Mucosa of rectum (tissue), 2 donors: ENCODE measurements around the gene NPAS3.

Source experiments
- H3K27ac ChIP-seq, 2 donors: one replicate each; pipeline ENCODE4 v1.7.0; 2013; ENCODE audit warnings: inconsistent platforms in 2 of 2, low read depth in 2 of 2, low read length in 2 of 2
- H3K27me3 ChIP-seq, 2 donors: one replicate each; pipeline ENCODE4 v1.7.0; 2013; ENCODE audit warnings: low read length in 2 of 2; ENCODE audit not compliant: control insufficient read depth in 2 of 2, insufficient read depth in 2 of 2
- H3K36me3 ChIP-seq, 2 donors: one replicate each; pipeline ENCODE4 v1.7.0; 2013; ENCODE audit warnings: low read length in 2 of 2; ENCODE audit not compliant: control insufficient read depth in 2 of 2, insufficient read depth in 2 of 2
- H3K4me1 ChIP-seq, 2 donors: one replicate each; pipeline ENCODE4 v1.7.0; 2013; ENCODE audit warnings: low read length in 2 of 2, mild to moderate bottlenecking in 1 of 2; ENCODE audit not compliant: control insufficient read depth in 2 of 2, insufficient read depth in 2 of 2
- H3K4me3 ChIP-seq, 2 donors: one replicate each; pipeline ENCODE4 v1.7.0; 2013; ENCODE audit warnings: low read length in 2 of 2
- H3K9ac ChIP-seq, 2 donors: one replicate each; pipeline ENCODE4 v1.7.0; 2013; ENCODE audit warnings: low read length in 2 of 2, low read depth in 1 of 2, mild to moderate bottlenecking in 1 of 2
- H3K9me3 ChIP-seq, 2 donors: one replicate each; pipeline ENCODE4 v1.7.0; 2013; ENCODE audit warnings: low read length in 2 of 2; ENCODE audit not compliant: control insufficient read depth in 2 of 2
- donor health status: healthy.
- donor health status: Normal muscosa, but diverticular disease.

Gene NPAS3

DNA sequence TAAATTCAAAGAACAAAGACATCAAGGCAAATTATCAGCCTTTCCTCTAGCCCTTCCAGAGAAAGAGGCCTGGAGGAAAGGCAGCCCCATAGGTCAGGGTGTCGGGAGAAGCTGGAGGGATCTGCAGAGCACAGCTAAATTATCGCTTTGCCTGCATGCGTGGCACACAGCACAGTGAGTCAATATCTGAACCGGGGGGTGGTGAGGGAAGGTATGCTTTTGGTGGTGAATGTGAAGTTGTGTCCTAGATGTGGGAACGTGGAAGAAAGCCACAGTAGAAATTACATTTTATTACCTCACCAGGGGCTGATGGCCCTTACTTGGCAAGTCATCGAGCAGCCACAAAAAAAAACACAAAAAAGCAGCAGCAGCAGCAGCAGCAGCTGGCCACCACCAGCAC lies 769.0 kb downstream of the NPAS3 start:
- Histone ChIP-seq H3K9ac (no peak overlapping the region), H3K27ac (no peak overlapping the region), H3K9me3 (no peaks in the 10 kb centered on the region), H3K4me3 (no peak overlapping the region), H3K36me3 (no peaks in the 10 kb centered on the region), H3K4me1 (no peaks in the 10 kb centered on the region), H3K27me3 (no peaks in the 10 kb centered on the region)

DNA sequence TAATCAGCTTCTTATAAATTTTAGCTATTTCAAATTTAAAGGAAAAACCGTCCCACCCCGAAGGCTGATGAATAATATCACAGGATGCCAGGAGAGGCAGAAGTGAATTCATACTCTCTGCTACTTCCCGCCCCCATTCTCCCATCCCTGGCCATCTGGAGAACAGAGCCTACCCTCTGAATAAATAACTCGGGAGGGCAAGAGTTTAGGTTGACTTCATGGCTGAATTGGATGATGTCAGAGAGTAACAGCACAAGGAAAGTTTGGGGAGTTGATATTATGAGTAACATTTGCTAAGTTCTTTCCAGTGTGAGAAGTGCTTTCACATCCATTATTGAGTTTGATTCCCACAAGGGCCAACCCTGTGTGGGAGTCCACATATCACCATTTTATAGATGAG lies 770.6 kb downstream of the NPAS3 start:
- Histone ChIP-seq H3K9ac (no peak overlapping the region), H3K9me3 (no peaks in the 10 kb centered on the region), H3K27ac (no peak overlapping the region), H3K4me3 (no peak overlapping the region), H3K4me1 (no peaks in the 10 kb centered on the region), H3K36me3 (no peaks in the 10 kb centered on the region), H3K27me3 (no peaks in the 10 kb centered on the region)

DNA sequence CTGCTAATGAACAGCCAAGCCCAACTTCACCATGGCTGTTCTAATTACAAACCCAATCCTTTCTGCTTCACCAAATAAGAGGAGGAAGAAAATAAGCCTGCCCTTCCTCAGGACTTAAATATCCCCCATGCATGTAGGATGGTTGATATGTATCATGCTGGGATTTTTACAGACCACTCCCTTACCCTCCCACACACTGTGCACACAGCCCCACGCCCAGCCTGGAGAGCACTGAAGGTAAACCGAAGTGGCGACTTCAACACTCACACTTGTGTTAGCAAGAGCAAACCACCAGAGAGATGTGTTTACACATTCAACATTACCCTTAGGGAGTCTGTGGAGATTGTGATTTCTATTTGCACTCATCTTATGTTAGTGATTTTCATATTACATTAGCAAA lies 771.0 kb downstream of the NPAS3 start:
- H3K4me3 ChIP-seq = no peak overlapping the region
- no peaks in the 10 kb centered on the region for H3K27me3 ChIP-seq
- no peaks in the 10 kb centered on the region for H3K36me3 ChIP-seq
- H3K9ac ChIP-seq = no peak overlapping the region
- no peak overlapping the region for H3K27ac ChIP-seq
- no peaks in the 10 kb centered on the region for H3K9me3 ChIP-seq
- H3K4me1 ChIP-seq = no peaks in the 10 kb centered on the region

DNA sequence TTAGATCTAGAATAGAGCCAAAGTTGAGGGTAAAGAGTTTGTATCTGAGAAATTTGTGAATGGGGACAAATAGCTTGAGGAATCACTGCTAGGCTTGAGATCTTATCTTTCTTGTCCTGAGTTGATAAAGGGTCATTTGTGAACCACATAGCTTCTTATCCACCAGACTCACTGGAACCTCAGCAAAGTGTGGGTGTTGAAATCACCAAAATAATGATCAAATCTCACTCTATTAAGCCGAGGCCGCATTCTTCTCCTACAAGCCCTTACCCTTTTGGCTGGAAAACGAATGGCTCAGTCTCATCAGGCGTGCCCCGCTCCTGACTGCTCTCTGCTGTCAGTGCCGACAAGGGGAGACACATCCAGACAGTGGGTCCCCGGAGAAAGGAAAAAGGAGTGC lies 771.6 kb downstream of the NPAS3 start:
- Histone ChIP-seq H3K4me3 (no peak overlapping the region), H3K27ac (no peak overlapping the region), H3K36me3 (no peaks in the 10 kb centered on the region)

DNA sequence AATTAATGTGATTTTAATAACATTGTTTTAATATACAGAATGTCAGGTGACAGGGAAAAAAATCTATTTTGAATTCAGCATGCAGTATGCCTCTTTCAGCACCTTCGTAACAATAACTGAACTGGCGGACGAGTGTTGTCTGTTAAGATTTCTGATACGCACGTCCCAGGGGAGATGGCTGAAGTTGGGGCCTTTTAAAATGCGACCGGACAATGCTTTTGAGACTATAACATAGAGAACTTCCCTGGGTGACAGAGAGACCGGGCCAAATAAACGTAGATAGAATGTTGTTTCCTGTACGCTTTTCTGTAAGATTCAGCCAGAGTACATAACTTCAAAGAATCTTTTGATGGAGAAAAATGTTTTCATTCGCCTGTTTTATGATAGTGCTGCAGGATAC lies 772.5 kb downstream of the NPAS3 start:
- H3K36me3 ChIP-seq = no peaks in the 10 kb centered on the region
- no peaks in the 10 kb centered on the region for H3K9me3 ChIP-seq
- H3K27ac ChIP-seq = no peak overlapping the region
- H3K27me3 ChIP-seq = no peaks in the 10 kb centered on the region
- H3K9ac ChIP-seq = no peak overlapping the region
- H3K4me1 ChIP-seq = no peaks in the 10 kb centered on the region
- no peak overlapping the region for H3K4me3 ChIP-seq

More for the DNA sequence above, 771.6 kb downstream of the NPAS3 start:
- no peaks in the 10 kb centered on the region for H3K9me3 ChIP-seq
- H3K9ac ChIP-seq = no peak overlapping the region
- H3K27me3 ChIP-seq = no peaks in the 10 kb centered on the region
- H3K4me1 ChIP-seq = no peaks in the 10 kb centered on the region

DNA sequence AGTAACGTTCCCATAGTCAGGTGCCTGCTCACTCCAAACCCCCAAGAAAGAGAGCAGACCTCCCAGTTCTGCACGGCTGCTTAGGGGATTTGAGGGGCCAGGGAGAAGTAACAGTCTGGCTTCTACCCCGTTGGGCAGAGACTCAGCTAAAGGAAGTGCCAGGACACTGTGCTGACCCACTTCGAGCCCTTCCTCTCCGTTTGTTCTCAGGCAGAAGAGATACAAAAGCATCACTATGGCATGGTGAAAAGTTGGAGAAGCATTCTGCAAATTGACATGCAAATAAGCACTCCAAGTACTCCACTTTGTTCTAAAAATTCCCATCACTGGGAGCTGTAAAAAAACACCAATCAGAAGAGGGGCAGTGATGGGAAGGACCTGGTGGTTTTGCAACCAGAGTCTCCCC lies 773.1 kb downstream of the NPAS3 start:
- Histone ChIP-seq H3K27ac (no peak overlapping the region), H3K4me3 (no peak overlapping the region), H3K36me3 (no peaks in the 10 kb centered on the region), H3K4me1 (no peaks in the 10 kb centered on the region), H3K9ac (no peak overlapping the region), H3K9me3 (no peaks in the 10 kb centered on the region), H3K27me3 (no peaks in the 10 kb centered on the region)

DNA sequence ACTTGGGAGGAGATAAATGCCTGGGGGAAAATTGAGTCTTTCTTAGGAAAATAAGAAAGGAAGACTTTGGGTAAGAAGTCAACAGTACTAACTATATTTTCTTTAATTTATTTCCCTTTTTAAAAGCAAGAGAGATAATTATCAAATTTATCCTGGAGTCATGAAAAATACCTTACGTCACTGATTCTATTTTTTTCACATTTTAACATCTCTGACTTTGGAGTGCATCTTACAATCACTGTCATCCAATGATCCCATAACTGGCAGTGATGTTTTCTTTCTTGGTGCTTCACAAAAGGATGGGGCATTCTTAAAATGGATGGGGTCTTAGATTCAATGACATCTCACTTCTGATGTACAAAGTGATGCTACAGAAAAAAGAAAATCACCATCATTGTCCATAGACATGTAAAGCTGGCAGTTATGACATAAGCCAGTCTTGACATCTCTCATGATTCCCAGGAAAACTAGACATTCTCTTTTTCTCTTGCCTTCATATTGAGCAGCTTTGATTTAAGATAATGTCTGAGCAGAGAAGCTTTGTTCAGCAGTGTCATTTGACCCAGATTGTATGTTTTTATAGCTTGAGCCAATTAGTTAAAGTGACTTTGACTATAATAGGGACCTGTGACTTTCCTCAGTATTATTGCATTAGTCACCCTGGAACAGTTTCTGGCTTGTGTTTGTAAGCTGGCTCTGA lies 776.0 kb downstream of the NPAS3 start:
- Histone ChIP-seq H3K9me3 (no peaks in the 10 kb centered on the region), H3K9ac (no peak overlapping the region), H3K27ac (no peak overlapping the region), H3K4me3 (no peak overlapping the region), H3K27me3 (no peaks in the 10 kb centered on the region), H3K36me3 (no peaks in the 10 kb centered on the region), H3K4me1 (no peaks in the 10 kb centered on the region)

DNA sequence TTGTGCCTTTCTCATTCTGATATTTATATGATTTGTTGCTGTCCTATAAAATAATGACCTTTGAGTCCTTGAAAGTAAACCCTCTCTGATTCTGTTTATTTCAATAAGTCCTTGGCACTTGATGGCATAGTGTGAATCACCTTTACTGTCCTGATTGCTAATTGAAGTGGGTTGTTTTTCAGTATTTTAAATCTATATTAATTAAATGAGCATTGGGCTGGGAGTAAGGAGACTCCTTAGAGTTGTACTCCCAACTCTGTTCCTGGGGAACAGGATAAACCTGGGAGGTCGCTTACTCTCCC lies 776.5 kb downstream of the NPAS3 start:
- H3K4me3 ChIP-seq = no peak overlapping the region
- no peak overlapping the region for H3K27ac ChIP-seq
- no peaks in the 10 kb centered on the region for H3K36me3 ChIP-seq

DNA sequence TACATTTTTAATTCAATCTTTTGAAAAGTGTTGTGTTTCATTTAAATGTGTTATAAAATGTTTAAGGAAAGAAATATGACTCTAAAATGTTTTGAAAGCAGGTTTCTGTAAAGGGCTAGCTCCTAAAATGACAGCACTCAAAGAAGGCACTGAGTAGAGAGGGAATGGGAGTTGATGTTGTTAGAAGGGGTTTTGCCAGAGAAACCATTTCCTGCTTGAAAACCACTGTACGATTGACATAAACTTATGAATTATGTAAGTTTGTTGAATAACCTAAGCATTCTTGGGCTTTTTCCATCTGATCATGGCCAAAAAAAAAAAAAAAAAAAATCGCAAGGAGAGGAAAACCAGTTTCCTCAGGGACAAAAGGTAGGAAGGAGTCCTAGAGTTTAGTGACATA lies 778.2 kb downstream of the NPAS3 start:
- Histone ChIP-seq H3K4me1 (no peaks in the 10 kb centered on the region), H3K9me3 (no peaks in the 10 kb centered on the region), H3K9ac (no peak overlapping the region), H3K4me3 (no peak overlapping the region), H3K27me3 (no peaks in the 10 kb centered on the region), H3K36me3 (no peaks in the 10 kb centered on the region), H3K27ac (no peak overlapping the region)

More for the DNA sequence above, 776.5 kb downstream of the NPAS3 start:
- Histone ChIP-seq H3K9me3 (no peaks in the 10 kb centered on the region), H3K4me1 (no peaks in the 10 kb centered on the region), H3K27me3 (no peaks in the 10 kb centered on the region), H3K9ac (no peak overlapping the region)

DNA sequence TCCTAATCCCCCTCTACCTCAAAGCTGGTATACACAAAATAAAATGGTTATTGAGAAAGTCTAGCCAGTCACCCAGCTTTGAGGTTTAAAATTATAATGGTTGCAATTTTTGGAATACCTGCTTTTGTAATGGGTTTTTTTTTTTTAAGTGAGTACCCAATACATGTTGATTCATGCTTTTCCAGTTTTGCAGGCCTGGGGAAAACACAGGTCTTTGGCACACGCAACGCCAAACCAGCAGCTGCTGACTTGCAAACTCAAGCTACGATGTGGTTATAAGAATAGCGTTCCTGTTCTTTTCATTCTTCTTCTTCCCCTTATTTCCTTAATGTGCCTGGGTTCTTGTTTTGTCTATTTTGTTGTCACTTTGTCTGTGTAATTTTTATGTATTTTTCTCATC lies 779.2 kb downstream of the NPAS3 start:
- Histone ChIP-seq H3K9me3 (no peaks in the 10 kb centered on the region), H3K4me3 (no peak overlapping the region), H3K9ac (no peak overlapping the region), H3K27me3 (no peaks in the 10 kb centered on the region), H3K36me3 (no peaks in the 10 kb centered on the region), H3K4me1 (no peaks in the 10 kb centered on the region), H3K27ac (no peak overlapping the region)

DNA sequence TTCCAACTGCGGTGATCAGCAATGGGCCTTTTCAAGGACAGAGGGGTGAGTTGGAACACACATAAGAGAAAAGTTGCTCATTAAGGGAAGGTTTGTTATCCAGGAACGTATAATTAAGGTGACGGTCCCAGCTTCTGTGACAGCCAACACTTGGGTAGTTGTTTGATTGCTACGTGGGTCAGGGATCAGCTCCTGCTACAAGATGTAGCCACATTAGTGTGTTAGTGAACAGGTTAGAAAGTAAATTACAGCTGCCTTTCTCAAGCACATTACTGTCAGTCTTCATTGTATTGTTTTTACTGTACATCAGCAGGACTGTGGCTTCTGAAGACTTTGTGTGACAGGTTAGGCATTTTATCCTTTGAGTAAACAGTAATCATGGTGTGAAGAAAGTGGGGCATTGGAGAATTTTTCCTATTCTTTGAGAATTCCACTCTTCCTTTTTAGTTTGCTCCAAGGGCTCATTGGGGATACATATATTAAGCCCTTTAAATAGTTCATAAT lies 781.7 kb downstream of the NPAS3 start:
- Histone ChIP-seq H3K9me3 (no peaks in the 10 kb centered on the region), H3K36me3 (no peaks in the 10 kb centered on the region), H3K4me1 (no peaks in the 10 kb centered on the region), H3K27me3 (no peaks in the 10 kb centered on the region), H3K4me3 (no peak overlapping the region), H3K27ac (no peak overlapping the region), H3K9ac (no peak overlapping the region)
